Measurements from ENCODE around the gene SQSTM1. TPM values are rescaled to one million over a fixed set of nuclear protein-coding genes. Genes with fewer than 3 reads are reported as not detected.
A peak's percentile ranks its signal among the peaks of the same experiment; 100 is the strongest.

The SQSTM1 gene
- total and polyA plus RNA-seq, 9 of the 15 experiments (the other 6 are each of a cell fraction or from before 2014, with no cell fraction given), result 5.6 to 148 (median 64.0) TPM

DNA sequence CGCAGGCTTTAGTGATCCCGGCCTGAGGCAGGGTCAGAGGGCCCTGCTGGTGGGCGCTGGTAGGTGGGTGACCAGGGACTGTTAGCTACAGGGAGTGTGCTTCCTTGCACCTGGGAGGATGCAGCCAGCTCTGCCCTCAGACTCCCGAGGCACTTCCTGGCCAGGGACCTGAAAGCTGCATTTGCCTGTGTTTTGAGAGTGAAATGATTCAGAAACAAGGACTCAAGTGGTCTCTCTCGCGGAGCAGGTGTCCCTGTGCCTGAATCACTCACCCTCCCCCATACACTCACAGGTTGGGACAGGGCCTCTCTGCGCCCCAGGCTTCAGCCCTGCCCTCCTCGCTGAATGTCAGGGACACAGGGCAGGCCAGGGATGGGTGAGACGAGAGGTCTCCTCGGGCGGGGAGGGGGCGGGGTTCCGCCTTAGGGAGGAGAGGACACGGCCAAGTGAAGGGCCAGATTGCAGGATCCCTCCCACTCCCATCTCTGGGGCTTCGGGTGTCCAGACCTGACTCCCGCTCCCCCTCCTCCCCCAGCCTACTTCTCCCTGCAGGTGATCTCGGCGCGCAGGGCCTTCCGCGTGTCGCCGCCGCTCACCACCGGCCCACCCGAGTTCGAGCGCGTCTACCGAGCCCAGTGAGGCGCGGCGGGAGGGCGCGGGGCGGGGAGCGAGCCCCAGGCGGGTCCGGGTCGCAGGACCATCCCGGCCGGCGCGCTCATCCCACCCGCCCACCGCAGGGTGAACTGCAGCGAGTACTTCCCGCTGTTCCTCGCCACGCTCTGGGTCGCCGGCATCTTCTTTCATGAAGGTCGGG lies 25.4 kb upstream of the SQSTM1 start:
- Histone ChIP-seq H3K9me3 (replicated peaks; ENCODE audit: control insufficient read depth, insufficient read depth, low read depth, low read length) (no peaks in the 10 kb centered on the region), H3K79me2 (ENCODE audit: control insufficient read depth, insufficient read depth, low read length) (no peaks in the 10 kb centered on the region), H2AFZ (ENCODE audit: low read depth, low read length) (no peak overlapping the region), H3K36me3 (ENCODE audit: control insufficient read depth, insufficient read depth, low read length) (peaks cover 36% of the 10 kb centered on the region; the same call in 2 of the 3 replicates), H3K4me2 (ENCODE audit: insufficient read depth, low read length) (no peak overlapping the region), H3K4me3 (no peak overlapping the region), H3K4me1 (replicated peaks in 1 of 2; ENCODE audit: control insufficient read depth in 2 of 2, insufficient read depth in 2 of 2, low read length in 2 of 2) (peaks cover 0 to 47% of the 10 kb centered on the region in 2 experiments; a peak in 2 of 5 replicates), H3K27me3 (ENCODE audit: control insufficient read depth in 2 of 2, insufficient read depth in 2 of 2, low read length in 2 of 2) (no peaks in the 10 kb centered on the region), H3K9ac (ENCODE audit: insufficient read depth in 1 of 2, low read depth in 2 of 2, low read length in 2 of 2) (0 out of 4 replicates have a peak overlapping the region, but pooled peaks of 1 of the 2 experiments have one; percentile 45), H3K9me1 (ENCODE audit: control insufficient read depth, insufficient read depth, low read length) (no peaks in the 10 kb centered on the region), H3K27ac (ENCODE audit: extremely low read depth, low read depth, low read length) (no peak overlapping the region), H4K20me1 (replicated peaks; ENCODE audit: control insufficient read depth, insufficient read depth, low read length) (no peaks in the 10 kb centered on the region)
- no peak for DNase-seq (ENCODE audit: extremely low read depth in 1 of 4, low spot score in 3 of 4)
- no peak for FAIRE-seq
- intact Hi-C loops (cut with micrococcal nuclease), result no loop called here
- ChIA-PET POLR2A (interaction anchor here (0.6 to 1.2 kb wide), 3 partner anchors 8 to 25 kb away, joined by 3 to 5 read pairs (median 3); partner anchors contain the start of gene SQSTM1), CTCF (ENCODE audit: low intra/inter-chr PET ratio) (no interaction called here)
- no TSS peak for BruUV-seq (replicated peaks)
- TF ChIP-seq NR0B1 (IDR thresholded peaks at IDR 0.05; ENCODE audit: partially characterized antibody), result no peak
- TF ChIP-seq ZBTB33 (CRISPR knock-in tag; IDR thresholded peaks at IDR 0.05), result 0 out of 2 replicates have a peak, but pooled peaks have one; percentile 12
- TF ChIP-seq FIP1L1 (IDR thresholded peaks at IDR 0.05; ENCODE audit: low read depth, low read length, poor library complexity, severe bottlenecking), result peak; percentile 19
- TF ChIP-seq POLR2G (IDR thresholded peaks at IDR 0.05; ENCODE audit: low read depth, low read length), result peak; percentile 72
- peak; percentile 51 for TF ChIP-seq RBM22 (IDR thresholded peaks at IDR 0.05; ENCODE audit: low read depth, low read length, poor library complexity, severe bottlenecking)
- TF ChIP-seq PCBP1 (IDR thresholded peaks at IDR 0.05; ENCODE audit: low read depth, low read length, poor library complexity, severe bottlenecking), result no peak
- in situ Hi-C loops (cut with MboI), result no loop called here
- WGBS (ENCODE audit: insufficient coverage, low coverage, missing lambda C conversion rate), result 93% methylated on average over 6 of the region's 53 CpGs
- ATAC-seq, result no peak

Measured in K562 (cell line).